ENCODE measurements around the gene SSC5D. TPM values are rescaled to one million over a fixed set of nuclear protein-coding genes. Genes with fewer than 3 reads are reported as not detected.

The SSC5D gene
- total and polyA plus RNA-seq, 9 of the 15 experiments (the other 6 are each of a cell fraction or from before 2014, with no cell fraction given), result 0.04 to 0.71 (median 0.14) TPM; not detected in 2

DNA sequence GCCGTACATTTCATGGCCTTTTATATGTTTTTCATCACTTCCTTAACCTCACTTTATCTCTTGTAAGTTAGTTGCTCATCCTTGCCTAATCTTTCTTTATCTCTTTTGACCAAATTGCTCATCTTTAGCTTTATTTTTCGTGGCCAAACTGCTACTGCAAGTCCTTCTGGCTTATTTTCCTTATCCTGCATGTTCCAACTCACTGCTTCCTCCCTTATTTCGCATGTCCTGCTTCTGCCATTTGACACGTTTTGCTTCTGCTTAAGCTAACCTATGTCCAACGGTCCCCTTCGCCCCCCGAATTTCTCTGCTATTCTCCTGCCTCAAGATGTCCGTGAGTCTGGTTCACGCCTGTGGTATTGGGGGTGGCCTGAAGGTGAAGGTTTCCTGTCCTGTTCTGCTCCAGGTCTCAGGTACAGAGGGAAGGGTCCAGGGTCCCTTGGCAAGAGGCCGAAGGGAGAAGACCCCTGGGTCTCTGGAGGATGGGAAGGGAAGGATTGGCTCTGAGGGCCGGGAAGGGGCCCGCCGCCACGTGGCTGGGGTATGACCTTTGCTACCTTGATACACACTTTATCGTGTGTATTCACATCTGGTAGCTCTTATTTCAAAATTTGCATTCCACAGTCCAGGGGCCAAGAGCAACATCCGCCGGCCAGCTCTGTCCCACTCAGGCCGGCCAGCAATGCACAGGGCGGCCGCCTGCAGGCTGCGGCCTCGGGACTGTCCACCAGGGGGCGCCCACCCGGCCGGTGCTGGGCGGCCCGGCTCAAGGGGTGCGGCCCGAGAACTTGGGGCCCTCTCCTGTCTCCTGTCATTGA lies 20.8 kb upstream of the SSC5D start (continued):
- no peak for TF ChIP-seq BDP1 (IDR thresholded peaks at IDR 0.05; ENCODE audit: insufficient read depth, insufficient read length)
- no peak for TF ChIP-seq BHLHE40 (IDR thresholded peaks at IDR 0.05; ENCODE audit: low read length)
- TF ChIP-seq, protein P1, sequence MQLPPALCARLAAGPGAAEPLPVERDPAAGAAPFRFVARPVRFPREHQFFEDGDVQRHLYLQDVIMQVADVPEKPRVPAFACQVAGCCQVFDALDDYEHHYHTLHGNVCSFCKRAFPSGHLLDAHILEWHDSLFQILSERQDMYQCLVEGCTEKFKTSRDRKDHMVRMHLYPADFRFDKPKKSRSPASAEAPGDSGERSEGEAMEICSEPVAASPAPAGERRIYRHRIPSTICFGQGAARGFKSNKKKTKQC (CRISPR knock-in tag; IDR thresholded peaks at IDR 0.05), result no peak
- TF ChIP-seq, protein P2, sequence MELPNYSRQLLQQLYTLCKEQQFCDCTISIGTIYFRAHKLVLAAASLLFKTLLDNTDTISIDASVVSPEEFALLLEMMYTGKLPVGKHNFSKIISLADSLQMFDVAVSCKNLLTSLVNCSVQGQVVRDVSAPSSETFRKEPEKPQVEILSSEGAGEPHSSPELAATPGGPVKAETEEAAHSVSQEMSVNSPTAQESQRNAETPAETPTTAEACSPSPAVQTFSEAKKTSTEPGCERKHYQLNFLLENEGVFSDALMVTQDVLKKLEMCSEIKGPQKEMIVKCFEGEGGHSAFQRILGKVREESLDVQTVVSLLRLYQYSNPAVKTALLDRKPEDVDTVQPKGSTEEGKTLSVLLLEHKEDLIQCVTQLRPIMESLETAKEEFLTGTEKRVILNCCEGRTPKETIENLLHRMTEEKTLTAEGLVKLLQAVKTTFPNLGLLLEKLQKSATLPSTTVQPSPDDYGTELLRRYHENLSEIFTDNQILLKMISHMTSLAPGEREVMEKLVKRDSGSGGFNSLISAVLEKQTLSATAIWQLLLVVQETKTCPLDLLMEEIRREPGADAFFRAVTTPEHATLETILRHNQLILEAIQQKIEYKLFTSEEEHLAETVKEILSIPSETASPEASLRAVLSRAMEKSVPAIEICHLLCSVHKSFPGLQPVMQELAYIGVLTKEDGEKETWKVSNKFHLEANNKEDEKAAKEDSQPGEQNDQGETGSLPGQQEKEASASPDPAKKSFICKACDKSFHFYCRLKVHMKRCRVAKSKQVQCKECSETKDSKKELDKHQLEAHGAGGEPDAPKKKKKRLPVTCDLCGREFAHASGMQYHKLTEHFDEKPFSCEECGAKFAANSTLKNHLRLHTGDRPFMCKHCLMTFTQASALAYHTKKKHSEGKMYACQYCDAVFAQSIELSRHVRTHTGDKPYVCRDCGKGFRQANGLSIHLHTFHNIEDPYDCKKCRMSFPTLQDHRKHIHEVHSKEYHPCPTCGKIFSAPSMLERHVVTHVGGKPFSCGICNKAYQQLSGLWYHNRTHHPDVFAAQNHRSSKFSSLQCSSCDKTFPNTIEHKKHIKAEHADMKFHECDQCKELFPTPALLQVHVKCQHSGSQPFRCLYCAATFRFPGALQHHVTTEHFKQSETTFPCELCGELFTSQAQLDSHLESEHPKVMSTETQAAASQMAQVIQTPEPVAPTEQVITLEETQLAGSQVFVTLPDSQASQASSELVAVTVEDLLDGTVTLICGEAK (IDR thresholded peaks at IDR 0.05), result peak; percentile 61
- TF ChIP-seq, protein P2 (CRISPR knock-in tag; IDR thresholded peaks at IDR 0.05), result no peak
- 0 out of 4 replicates have a peak, but pooled peaks of 1 of the 2 experiments have one; percentile 28 for TF ChIP-seq CSDE1 (IDR thresholded peaks at IDR 0.05)
- TF ChIP-seq ZNF197 (CRISPR knock-in tag; IDR thresholded peaks at IDR 0.05; ENCODE audit: low read depth), result no peak
- TF ChIP-seq, protein P3, sequence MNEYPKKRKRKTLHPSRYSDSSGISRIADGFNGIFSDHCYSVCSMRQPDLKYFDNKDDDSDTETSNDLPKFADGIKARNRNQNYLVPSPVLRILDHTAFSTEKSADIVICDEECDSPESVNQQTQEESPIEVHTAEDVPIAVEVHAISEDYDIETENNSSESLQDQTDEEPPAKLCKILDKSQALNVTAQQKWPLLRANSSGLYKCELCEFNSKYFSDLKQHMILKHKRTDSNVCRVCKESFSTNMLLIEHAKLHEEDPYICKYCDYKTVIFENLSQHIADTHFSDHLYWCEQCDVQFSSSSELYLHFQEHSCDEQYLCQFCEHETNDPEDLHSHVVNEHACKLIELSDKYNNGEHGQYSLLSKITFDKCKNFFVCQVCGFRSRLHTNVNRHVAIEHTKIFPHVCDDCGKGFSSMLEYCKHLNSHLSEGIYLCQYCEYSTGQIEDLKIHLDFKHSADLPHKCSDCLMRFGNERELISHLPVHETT (CRISPR knock-in tag; conservative IDR thresholded peaks at IDR 0.05 in 1 of 2, IDR thresholded peaks at IDR 0.05 in 1 of 2), result no peak; a peak in 1 of 4 replicates
- TF ChIP-seq HDAC2 (IDR thresholded peaks at IDR 0.05), result peak; percentile 97
- TF ChIP-seq, protein P4, sequence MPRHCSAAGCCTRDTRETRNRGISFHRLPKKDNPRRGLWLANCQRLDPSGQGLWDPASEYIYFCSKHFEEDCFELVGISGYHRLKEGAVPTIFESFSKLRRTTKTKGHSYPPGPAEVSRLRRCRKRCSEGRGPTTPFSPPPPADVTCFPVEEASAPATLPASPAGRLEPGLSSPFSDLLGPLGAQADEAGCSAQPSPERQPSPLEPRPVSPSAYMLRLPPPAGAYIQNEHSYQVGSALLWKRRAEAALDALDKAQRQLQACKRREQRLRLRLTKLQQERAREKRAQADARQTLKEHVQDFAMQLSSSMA (CRISPR knock-in tag; IDR thresholded peaks at IDR 0.05), result no peak
- no peak for TF ChIP-seq ZNF75A (CRISPR knock-in tag; IDR thresholded peaks at IDR 0.05)
- TF ChIP-seq, protein P5, sequence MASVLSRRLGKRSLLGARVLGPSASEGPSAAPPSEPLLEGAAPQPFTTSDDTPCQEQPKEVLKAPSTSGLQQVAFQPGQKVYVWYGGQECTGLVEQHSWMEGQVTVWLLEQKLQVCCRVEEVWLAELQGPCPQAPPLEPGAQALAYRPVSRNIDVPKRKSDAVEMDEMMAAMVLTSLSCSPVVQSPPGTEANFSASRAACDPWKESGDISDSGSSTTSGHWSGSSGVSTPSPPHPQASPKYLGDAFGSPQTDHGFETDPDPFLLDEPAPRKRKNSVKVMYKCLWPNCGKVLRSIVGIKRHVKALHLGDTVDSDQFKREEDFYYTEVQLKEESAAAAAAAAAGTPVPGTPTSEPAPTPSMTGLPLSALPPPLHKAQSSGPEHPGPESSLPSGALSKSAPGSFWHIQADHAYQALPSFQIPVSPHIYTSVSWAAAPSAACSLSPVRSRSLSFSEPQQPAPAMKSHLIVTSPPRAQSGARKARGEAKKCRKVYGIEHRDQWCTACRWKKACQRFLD (CRISPR knock-in tag; IDR thresholded peaks at IDR 0.05), result 0 out of 2 replicates have a peak, but pooled peaks have one; percentile 25
- TF ChIP-seq KLF16 (IDR thresholded peaks at IDR 0.05), result peak; percentile 78
- peak; percentile 47; the same call in 1 of the 2 replicates for TF ChIP-seq DMBX1 (CRISPR knock-in tag; IDR thresholded peaks at IDR 0.05; ENCODE audit: borderline replicate concordance)
